GM21737 (cell line): ENCODE results near the gene SEMA4B.

Experiments
- ATAC-seq: cut with Tn5 transposase; IDR thresholded peaks from one replicate; pipeline ENCODE4 v1.9.1; 2021; ENCODE audit warnings: mild to moderate bottlenecking, moderate library complexity; ENCODE audit not compliant: unreplicated experiment

Gene SEMA4B

DNA sequence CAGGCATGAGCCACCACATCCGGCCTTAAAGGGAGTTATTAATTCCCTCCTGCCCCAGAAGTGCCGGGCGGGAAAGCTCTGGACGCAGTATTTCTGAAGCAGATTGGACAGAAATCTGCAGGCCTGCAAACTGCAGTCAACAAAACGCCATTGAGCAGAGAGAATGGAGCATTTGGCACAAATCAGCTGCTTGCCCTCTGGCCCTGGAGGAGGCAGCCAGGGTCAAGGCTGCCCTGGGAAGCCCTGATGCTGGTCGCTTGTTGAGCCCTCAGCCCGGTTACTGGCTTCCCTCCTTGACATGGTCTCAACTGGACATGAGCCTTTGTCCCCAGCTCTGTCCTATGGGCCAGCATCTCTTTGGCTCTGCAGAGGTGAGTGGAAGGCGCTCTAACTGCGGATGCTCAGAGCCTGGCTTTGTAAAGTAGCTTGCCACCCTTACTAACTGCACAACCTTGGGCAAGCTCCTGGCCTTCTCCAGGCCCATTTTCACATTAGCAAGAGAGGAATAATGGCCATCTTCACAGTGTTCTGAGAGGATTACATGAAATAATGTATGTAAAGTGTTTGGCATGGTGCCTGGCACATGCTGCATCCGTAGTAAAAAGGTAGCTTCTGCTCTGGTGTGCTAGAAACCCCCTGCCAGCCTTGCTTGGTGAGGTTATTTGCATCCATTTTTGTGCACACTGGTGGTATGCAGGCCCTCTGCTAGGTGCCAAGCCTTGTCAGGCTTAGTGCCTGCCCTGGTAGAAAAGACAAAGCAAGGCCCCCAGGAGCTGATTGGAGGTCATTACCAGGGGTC lies 4.1 kb downstream of the SEMA4B start:
- ATAC-seq: no peak

DNA sequence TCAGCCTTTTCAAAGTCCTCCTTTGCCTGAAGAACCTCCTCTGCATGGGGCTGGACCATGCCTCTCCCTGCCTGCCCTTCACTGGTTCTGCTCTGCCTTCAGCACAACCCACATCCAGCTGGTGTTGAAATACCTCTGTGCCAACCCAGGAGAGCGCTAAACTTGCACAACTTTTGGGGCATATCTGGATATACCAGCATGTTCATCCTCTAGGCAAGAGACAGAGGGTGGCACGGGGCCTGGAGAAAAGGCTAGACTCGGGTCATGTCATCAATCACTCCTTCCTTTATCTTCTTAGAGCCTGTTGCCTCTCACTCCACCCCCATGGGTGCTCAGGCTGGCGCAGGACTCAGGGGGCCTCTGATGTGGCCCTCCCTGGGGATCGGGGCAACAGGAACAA lies 4.8 kb downstream of the SEMA4B start:
- ATAC-seq: no peak

DNA sequence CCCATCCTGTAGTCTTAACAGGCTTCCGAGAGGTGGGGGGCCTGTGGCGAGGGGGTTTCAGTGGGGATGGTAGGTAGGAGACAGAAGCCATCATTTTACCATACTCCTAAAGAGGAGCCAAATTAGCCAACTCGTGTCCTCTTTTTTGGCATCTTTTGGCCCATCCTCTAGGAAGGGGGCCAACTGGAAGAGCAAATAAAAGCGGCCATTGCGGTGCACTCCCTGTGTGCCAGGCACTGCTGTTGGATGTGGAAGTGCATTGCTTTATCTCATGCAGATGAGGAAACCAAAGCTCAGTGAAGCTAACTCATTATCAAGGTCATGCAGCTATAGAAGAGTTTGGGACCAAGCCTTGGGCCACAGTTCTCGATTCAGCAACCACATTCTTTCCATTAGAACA lies 6.1 kb downstream of the SEMA4B start:
- no peak for ATAC-seq

- no peak for ATAC-seq
These were observed 7.2 kb downstream of the SEMA4B start for GRCh38 chr15:90208356-90208755.

DNA sequence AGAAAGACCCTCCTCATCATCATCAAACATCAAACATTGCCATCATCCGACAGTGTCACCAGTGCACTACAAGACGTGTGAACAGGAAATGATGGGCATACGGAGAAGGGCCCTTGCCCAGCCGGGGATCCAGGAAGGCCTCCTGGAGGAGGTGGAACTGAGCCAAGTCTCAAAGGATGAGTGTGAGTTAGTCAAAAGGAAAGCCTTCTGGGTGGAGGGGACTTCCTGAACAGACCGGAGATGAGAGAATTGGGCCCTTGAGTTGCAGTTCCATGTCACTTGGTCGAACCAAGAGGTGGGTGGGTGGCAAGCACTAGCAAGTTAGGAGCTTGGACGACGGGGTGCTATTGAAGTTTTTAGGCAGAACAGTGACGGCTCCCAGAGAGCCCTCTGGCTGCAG lies 8.5 kb downstream of the SEMA4B start:
- no peak for ATAC-seq

DNA sequence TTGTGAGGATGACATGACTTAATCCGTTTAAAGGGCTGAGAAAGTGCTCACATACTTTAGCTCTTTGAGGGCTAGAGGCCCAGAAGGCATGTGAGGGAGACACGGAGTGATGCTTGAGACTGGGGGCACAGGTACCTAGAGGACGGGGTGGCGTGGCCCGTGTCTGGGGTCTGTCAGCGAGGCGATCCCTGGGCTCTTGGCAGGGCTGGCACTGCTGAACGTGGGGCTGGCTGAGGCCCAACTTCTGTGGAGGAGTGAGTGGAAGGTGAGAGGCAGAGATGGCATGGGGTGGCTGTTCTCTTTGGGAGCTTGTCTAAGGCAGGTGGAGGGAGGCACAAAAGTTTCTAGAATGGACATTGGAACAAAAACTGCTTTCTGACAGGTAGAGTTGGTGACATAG lies 9.5 kb downstream of the SEMA4B start:
- no peak for ATAC-seq

GRCh38 chr15:90211009-90211408 lies 9.9 kb downstream of the SEMA4B start:
- no peak for ATAC-seq

DNA sequence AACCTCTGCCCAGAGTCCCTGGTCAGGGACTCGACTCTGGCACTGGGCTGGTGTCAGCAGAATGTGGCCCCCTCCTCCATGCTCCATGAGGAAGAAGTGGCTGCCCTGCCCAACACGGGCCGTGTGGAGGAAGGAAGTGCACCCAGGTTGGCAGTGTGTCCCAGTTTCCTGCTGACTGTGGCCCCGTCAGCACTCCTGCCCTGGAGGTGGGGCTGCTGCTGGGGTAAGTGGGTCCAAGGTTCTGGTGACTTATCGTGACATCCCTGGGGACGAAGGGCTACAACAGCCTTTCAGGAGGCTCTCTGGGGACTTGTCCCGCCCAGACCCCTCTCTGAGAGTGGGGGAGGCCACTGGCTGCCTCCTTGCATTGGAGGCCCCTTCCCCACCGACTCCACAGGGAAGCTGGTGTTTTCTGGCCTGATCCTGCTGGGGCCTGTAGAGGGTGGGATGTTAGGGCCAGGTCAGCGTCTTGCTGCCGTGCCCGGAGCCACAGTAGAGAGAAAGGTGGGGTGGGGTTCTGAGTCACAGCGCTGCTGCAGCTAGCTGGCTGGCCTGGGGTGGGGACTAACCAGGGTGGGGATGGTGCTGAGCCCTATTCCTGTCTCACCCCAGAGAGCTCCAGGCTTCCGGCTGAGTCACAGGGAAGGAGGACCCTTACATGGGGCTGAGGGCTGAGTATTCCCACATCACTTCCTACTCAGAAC lies 10.5 kb downstream of the SEMA4B start:
- no peak for ATAC-seq

GRCh38 chr15:90212221-90213098 lies 11.3 kb downstream of the SEMA4B start:
- no peak for ATAC-seq

DNA sequence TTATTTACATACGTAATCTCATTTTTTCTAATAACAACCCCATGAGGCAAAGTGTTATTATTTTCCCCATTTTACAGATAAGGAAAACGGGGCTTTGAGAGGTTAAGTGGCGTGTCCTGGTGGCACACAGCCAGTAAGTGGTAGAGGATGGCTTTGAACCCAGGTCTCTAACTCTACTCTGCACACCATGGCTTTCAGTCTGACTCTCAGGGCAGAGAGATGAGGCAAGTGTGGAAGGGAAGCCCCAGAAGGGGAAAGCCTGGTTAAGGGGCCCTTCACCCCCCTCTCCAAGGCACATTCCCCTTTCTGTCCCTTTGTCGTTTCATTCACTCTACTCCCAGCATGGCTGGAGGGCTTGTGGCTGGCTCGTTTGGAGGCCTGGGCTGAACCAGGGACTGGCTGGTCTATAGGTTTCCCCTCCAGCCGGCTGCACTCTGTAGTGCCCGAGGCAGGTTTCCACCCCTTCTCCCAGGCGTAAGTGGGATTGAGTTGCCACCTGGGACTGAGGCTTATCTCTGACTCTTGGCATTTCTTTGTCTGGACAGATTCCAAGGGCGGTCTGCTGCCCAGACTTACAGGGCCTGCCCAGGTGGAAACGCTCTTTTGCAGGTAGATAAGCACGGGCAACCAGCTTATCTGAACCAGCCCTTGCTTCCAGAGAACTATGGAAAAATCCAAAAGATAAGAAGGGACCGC lies 12.1 kb downstream of the SEMA4B start:
- no peak for ATAC-seq

DNA sequence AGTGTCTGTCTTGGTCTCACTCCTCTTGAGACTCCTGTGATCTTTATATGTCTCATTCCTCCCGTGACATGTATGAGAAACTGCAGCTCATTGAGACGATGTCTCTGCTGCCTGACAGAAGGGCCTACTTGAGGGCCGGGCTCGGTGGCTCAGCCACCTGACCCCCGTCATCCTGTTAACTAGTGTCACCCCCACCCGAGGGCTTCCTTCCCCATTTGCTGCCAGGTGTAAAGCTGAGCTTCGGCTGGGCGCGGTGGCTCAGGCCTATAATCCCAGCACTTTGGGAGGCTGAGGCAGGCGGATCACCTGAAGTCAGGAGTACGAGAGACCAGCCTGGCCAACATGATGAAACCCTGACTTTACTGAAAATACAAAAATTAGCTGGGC lies 12.7 kb downstream of the SEMA4B start:
- no peak for ATAC-seq

GRCh38 chr15:90214553-90215196 lies 13.5 kb downstream of the SEMA4B start:
- ATAC-seq: no peak

- ATAC-seq: no peak
These were observed 16.7 kb downstream of the SEMA4B start for GRCh38 chr15:90217671-90218394.

DNA sequence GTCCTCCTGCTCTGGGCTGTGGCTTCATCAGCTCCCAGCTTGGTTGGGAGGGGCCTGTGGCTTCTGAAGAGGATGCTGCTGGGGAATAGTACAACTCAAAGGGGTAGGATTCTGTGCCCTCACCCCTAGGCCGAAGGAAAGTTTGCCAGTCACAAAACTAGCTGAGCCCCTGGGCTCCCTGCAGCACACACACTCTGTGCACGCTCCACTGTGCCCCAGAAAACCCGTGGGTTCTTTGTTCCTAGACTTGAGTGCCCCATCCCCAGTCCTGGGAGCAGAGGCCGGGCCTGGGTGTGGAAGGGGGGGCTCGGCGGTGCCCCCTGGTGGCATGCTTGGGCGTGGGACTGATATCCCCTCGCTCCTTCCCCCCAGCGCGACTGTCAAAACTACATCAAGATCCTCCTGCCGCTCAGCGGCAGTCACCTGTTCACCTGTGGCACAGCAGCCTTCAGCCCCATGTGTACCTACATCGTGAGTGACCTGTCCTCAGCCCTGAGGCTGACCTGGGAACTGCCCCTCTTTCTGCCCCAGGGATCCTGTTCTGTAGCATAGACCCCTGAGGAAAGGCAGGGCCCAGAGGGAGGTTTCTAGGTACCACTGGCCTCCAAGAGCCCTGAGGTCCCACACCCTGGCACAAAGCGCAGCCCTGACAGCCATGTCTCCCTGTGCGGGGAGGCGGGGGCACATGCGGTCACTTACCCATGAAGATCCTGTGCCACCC lies 18.5 kb downstream of the SEMA4B start:
- ATAC-seq: no peak

GRCh38 chr15:90221246-90221900 lies 20.2 kb downstream of the SEMA4B start:
- ATAC-seq: no peak

- no peak for ATAC-seq
These were observed 21.4 kb downstream of the SEMA4B start for GRCh38 chr15:90222547-90222946.

DNA sequence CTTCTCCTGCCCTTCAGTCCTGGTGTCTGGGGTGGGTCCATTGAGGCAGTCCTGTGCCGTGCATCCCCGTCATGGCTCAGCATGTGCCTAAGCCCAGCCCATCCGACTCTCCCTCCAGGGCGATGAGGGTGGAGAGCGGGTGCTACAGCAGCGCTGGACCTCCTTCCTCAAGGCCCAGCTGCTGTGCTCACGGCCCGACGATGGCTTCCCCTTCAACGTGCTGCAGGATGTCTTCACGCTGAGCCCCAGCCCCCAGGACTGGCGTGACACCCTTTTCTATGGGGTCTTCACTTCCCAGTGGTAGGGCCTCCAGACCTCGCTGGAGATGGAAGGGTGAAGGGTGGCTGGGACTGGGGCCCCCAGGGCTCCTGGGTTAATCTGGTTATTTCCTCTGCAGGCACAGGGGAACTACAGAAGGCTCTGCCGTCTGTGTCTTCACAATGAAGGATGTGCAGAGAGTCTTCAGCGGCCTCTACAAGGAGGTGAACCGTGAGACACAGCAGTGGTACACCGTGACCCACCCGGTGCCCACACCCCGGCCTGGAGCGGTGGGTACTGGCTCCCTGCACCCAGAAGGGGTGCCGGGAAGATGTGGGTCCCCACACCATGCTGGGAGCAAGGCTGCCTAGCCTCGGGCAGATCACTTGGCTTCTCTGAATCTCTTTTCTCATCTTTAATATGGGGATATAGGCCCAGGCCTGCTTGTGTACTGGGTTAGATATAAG lies 22.5 kb downstream of the SEMA4B start:
- ATAC-seq: no peak

- ATAC-seq: no peak
These were observed 23.9 kb downstream of the SEMA4B start for GRCh38 chr15:90225047-90225446.
